ENCODE results near the gene PPP1R16B.

DNA sequence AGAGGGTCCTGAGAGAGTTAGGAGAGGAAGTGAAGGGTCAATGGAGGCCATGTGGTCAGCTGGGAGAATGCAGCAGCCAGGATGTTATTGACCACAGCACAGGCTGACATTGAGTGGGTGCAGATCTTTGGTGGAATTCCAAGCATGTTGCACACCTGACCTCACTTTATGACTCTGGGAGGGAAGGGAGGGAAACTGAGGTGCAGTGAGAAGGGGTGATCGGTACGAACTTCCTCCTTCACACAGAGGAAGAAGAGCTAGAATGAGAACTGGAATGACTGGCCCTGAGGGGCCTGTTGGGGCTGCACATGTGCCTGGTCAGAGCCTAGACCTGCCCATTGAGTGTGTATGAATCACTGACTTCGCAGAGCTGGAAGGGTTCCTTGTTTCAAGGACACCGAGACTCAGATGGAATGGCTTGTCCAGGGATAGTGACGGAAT, 130.5 kb downstream of the PPP1R16B start:
- TF ChIP-seq, protein P1, sequence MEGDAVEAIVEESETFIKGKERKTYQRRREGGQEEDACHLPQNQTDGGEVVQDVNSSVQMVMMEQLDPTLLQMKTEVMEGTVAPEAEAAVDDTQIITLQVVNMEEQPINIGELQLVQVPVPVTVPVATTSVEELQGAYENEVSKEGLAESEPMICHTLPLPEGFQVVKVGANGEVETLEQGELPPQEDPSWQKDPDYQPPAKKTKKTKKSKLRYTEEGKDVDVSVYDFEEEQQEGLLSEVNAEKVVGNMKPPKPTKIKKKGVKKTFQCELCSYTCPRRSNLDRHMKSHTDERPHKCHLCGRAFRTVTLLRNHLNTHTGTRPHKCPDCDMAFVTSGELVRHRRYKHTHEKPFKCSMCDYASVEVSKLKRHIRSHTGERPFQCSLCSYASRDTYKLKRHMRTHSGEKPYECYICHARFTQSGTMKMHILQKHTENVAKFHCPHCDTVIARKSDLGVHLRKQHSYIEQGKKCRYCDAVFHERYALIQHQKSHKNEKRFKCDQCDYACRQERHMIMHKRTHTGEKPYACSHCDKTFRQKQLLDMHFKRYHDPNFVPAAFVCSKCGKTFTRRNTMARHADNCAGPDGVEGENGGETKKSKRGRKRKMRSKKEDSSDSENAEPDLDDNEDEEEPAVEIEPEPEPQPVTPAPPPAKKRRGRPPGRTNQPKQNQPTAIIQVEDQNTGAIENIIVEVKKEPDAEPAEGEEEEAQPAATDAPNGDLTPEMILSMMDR (IDR thresholded peaks at IDR 0.05), result no peak
- TF ChIP-seq POLR2AphosphoS5 (IDR thresholded peaks at IDR 0.05; ENCODE audit: insufficient read depth in 1 of 2, low read depth in 1 of 2), result peak in 1 of 2 donors; percentile 12

All from vagina (tissue), 2 donors.